Gastrocnemius medialis (tissue), 4 donors: Measurements from ENCODE around the gene ADNP2. TPM values are rescaled to one million over a fixed set of nuclear protein-coding genes. Genes with fewer than 3 reads are reported as not detected.

ENCODE experiments used
- ATAC-seq, 2 donors: fragments of 150-250 bp; one replicate each; pipeline ENCODE4 v1.9.1; 2016
- DNase-seq, 2 donors: peaks; one replicate each; pipeline ENCODE4 v3.0.0-alpha.2; 2019
- H3K27ac ChIP-seq, 4 donors: fragments of 200-600 bp; sonication (generic); 1 replicate in 1 of 4; 2 replicates in 3 of 4; pipeline ENCODE4 v1.5.1; 2016 to 2018; ENCODE audit warnings: mild to moderate bottlenecking in 2 of 4, moderate library complexity in 1 of 4
- H3K27me3 ChIP-seq, 3 donors: fragments of 200-600 bp; sonication (generic) in 2 of 3; 1 replicate in 1 of 3; 2 replicates in 2 of 3; pipeline versions ENCODE4 v1.5.1 to v1.6.0; 2016 to 2019; ENCODE audit warnings: mild to moderate bottlenecking in 1 of 3, moderate library complexity in 1 of 3
- H3K36me3 ChIP-seq, 2 donors: fragments of 200-600 bp; sonication (generic) in 1 of 2; one replicate each; pipeline ENCODE4 v1.5.1; 2017 to 2018
- H3K4me1 ChIP-seq, 2 donors: fragments of 200-600 bp; sonication (generic) in 1 of 2; one replicate each; pipeline ENCODE4 v1.5.1; 2016 to 2017; ENCODE audit warnings: mild to moderate bottlenecking in 2 of 2
- H3K4me3 ChIP-seq, 4 donors: fragments of 200-600 bp; sonication (generic) in 3 of 4; 1 replicate in 1 of 4; 2 replicates in 3 of 4; pipeline ENCODE4 v1.5.1; 2016 to 2019; ENCODE audit warnings: mild to moderate bottlenecking in 2 of 4
- H3K9me3 ChIP-seq, 3 donors: fragments of 200-600 bp; sonication (generic) in 2 of 3; 1 replicate in 1 of 3; 2 replicates in 2 of 3; pipeline ENCODE4 v1.5.1; 2016 to 2019
- CTCF ChIP-seq, 5 experiments: fragments of 450-650 bp in 3 of 5; fragments of 200-600 bp in 2 of 5; sonication (generic) in 2 of 5; IDR thresholded peaks in 4 of 5; conservative IDR thresholded peaks in 1 of 5; 1 replicate in 4 of 5; 2 replicates in 1 of 5; pipeline ENCODE4 v1.5.1; 2016 to 2019; ENCODE audit warnings: antibody characterized with exemption in 5 of 5, mild to moderate bottlenecking in 3 of 5, moderate library complexity in 3 of 5
- POLR2A ChIP-seq, 2 donors: fragments of 450-650 bp; IDR thresholded peaks; one replicate each; pipeline ENCODE4 v1.6.1; 2017; ENCODE audit warnings: antibody characterized with exemption in 2 of 2, mild to moderate bottlenecking in 2 of 2, moderate library complexity in 2 of 2
- in situ Hi-C, 4 donors: fragments of 200-750 bp; cut with MboI; loops; one replicate each; pipeline versions ENCODE4 v1.15.0 to v1.8.0; 2017; ENCODE audit warnings: low sequenced_read_pairs in 4 of 4
- intact Hi-C: fragments of 100-400 bp; cut with DNase I; formaldehyde crosslinking; loops from one replicate; pipeline ENCODE4 v1.15.1; 2023; ENCODE audit warnings: low total_unique reads
- total RNA-seq, 4 donors: library from RNA; depleted of rRNA; stranded (reverse); fragments of >200 nt; gene quantifications; one replicate each; pipeline versions ENCODE4 v1.1.0 to v1.2.3, GENCODE V29; 2016

ADNP2 gene
- total RNA-seq, 4 donors from 2014 or later: 2.6 to 4.5 (median 2.9) TPM

- ATAC-seq (no peak), DNase-seq (no peak)
- H3K27me3 ChIP-seq: no peaks in the 10 kb centered on the region
- H3K27ac ChIP-seq: no peak overlapping the region
- intact Hi-C loops (no loop called here), in situ Hi-C loops (no loop called here)
- H3K4me1 ChIP-seq: peaks cover 0 to 5% of the 10 kb centered on the region in 2 donors
- H3K4me3 ChIP-seq: no peak overlapping the region
- TF ChIP-seq CTCF (IDR thresholded peaks at IDR 0.05 in 4 of 5, conservative IDR thresholded peaks at IDR 0.05 in 1 of 5) (no peak), POLR2A (IDR thresholded peaks at IDR 0.05) (no peak)
- no peaks in the 10 kb centered on the region for H3K36me3 ChIP-seq
- no peaks in the 10 kb centered on the region for H3K9me3 ChIP-seq
These were observed 57.7 kb downstream of the ADNP2 start for GRCh38 chr18:80166725-80167124.

- ATAC-seq: no peak
- no peak overlapping the region for H3K4me3 ChIP-seq
- H3K36me3 ChIP-seq: no peaks in the 10 kb centered on the region
- H3K27me3 ChIP-seq: no peaks in the 10 kb centered on the region
- TF ChIP-seq POLR2A (IDR thresholded peaks at IDR 0.05): no peak
- TF ChIP-seq CTCF (IDR thresholded peaks at IDR 0.05 in 4 of 5, conservative IDR thresholded peaks at IDR 0.05 in 1 of 5): no peak
- peaks cover 0 to 5% of the 10 kb centered on the region in 2 donors for H3K4me1 ChIP-seq
- in situ Hi-C loops (no loop called here), intact Hi-C loops (no loop called here)
- no peak overlapping the region for H3K27ac ChIP-seq
- DNase-seq: no peak
- no peaks in the 10 kb centered on the region for H3K9me3 ChIP-seq
These were observed 58.3 kb downstream of the ADNP2 start for GRCh38 chr18:80167331-80167730.

GRCh38 chr18:80167931-80168330 is 58.9 kb downstream of the ADNP2 start:
- no peaks in the 10 kb centered on the region for H3K27me3 ChIP-seq
- ATAC-seq: no peak
- H3K36me3 ChIP-seq: no peaks in the 10 kb centered on the region
- no peak for TF ChIP-seq CTCF (IDR thresholded peaks at IDR 0.05 in 4 of 5, conservative IDR thresholded peaks at IDR 0.05 in 1 of 5)
- TF ChIP-seq POLR2A (IDR thresholded peaks at IDR 0.05): no peak
- intact Hi-C loops (no loop called here), in situ Hi-C loops (no loop called here)
- H3K27ac ChIP-seq: no peak overlapping the region
- no peaks in the 10 kb centered on the region for H3K9me3 ChIP-seq
- no peak overlapping the region for H3K4me3 ChIP-seq
- DNase-seq: no peak
- peaks cover 0 to 5% of the 10 kb centered on the region in 2 donors for H3K4me1 ChIP-seq

GRCh38 chr18:80168346-80168745 is 59.3 kb downstream of the ADNP2 start:
- Histone ChIP-seq H3K36me3 (no peaks in the 10 kb centered on the region), H3K4me3 (no peak overlapping the region), H3K27ac (no peak overlapping the region), H3K4me1 (peaks cover 0 to 5% of the 10 kb centered on the region in 2 donors), H3K9me3 (no peaks in the 10 kb centered on the region), H3K27me3 (no peaks in the 10 kb centered on the region)
- ATAC-seq (no peak), DNase-seq (no peak)
- TF ChIP-seq CTCF (IDR thresholded peaks at IDR 0.05 in 4 of 5, conservative IDR thresholded peaks at IDR 0.05 in 1 of 5) (no peak), POLR2A (IDR thresholded peaks at IDR 0.05) (no peak)
- intact Hi-C loops: no loop called here
- in situ Hi-C loops: no loop called here

- H3K4me1 ChIP-seq: peaks cover 0 to 5% of the 10 kb centered on the region in 2 donors
- H3K9me3 ChIP-seq: no peaks in the 10 kb centered on the region
- TF ChIP-seq POLR2A (IDR thresholded peaks at IDR 0.05) (no peak), CTCF (IDR thresholded peaks at IDR 0.05 in 4 of 5, conservative IDR thresholded peaks at IDR 0.05 in 1 of 5) (no peak)
- H3K27ac ChIP-seq: no peak overlapping the region
- in situ Hi-C loops (no loop called here), intact Hi-C loops (no loop called here)
- H3K4me3 ChIP-seq: no peak overlapping the region
- H3K36me3 ChIP-seq: no peaks in the 10 kb centered on the region
- no peaks in the 10 kb centered on the region for H3K27me3 ChIP-seq
- ATAC-seq (no peak), DNase-seq (no peak)
These were observed 59.9 kb downstream of the ADNP2 start for GRCh38 chr18:80168982-80169381.
